Suprapubic skin (tissue), 4 donors: ENCODE results near the gene ELAPOR1. TPM values are rescaled to one million over a fixed set of nuclear protein-coding genes. Genes with fewer than 3 reads are reported as not detected.

Experiments
- DNase-seq, 2 donors: peaks; one replicate each; pipeline ENCODE4 v3.0.0-alpha.2; 2019; ENCODE audit warnings: low spot score in 2 of 2
- H3K27ac ChIP-seq: fragments of 200-600 bp; sonication (generic); one replicate; pipeline ENCODE4 v1.5.1; 2019
- H3K27me3 ChIP-seq: fragments of 200-600 bp; sonication (generic); one replicate; pipeline ENCODE4 v1.5.1; 2019
- H3K36me3 ChIP-seq: fragments of 200-600 bp; sonication (generic); one replicate; pipeline ENCODE4 v1.5.1; 2019
- H3K4me1 ChIP-seq: fragments of 200-600 bp; sonication (generic); one replicate; pipeline ENCODE4 v1.5.1; 2019
- H3K4me3 ChIP-seq: fragments of 200-600 bp; sonication (generic); one replicate; pipeline ENCODE4 v1.5.1; 2019; ENCODE audit warnings: mild to moderate bottlenecking
- H3K9me3 ChIP-seq: fragments of 200-600 bp; sonication (generic); one replicate; pipeline ENCODE4 v1.5.1; 2019
- CTCF ChIP-seq, 2 donors: fragments of 200-600 bp in 1 of 2; fragments of 450-650 bp in 1 of 2; sonication (generic) in 1 of 2; IDR thresholded peaks; one replicate each; pipeline ENCODE4 v1.5.1; 2016 to 2019; ENCODE audit warnings: antibody characterized with exemption in 2 of 2, mild to moderate bottlenecking in 1 of 2, moderate library complexity in 1 of 2
- EP300 ChIP-seq: sonication (generic); formaldehyde crosslinking; IDR thresholded peaks from one replicate; pipeline ENCODE4 v1.6.1; 2017; ENCODE audit warnings: antibody characterized with exemption
- POLR2A ChIP-seq, 2 donors: fragments of 450-650 bp; IDR thresholded peaks; one replicate each; pipeline ENCODE4 v1.6.1; 2017; ENCODE audit warnings: antibody characterized with exemption in 2 of 2, mild to moderate bottlenecking in 2 of 2, moderate library complexity in 2 of 2
- POLR2AphosphoS5 ChIP-seq, 3 donors: sonication (generic); formaldehyde crosslinking; IDR thresholded peaks; one replicate each; pipeline ENCODE4 v1.6.1; 2017; ENCODE audit warnings: antibody characterized with exemption in 3 of 3
- WGBS: methylation state at CpG from one replicate; pipeline ENCODE4 v1.1.5; 2018; 5-methylcytosine and 5-hydroxymethylcytosine counted together
- total RNA-seq, 4 donors: library from RNA; depleted of rRNA; stranded (reverse); fragments of >200 nt; gene quantifications; one replicate each; pipeline ENCODE4 v1.1.0, GENCODE V29; 2016

The ELAPOR1 gene
- total RNA-seq, 4 donors from 2014 or later: 27.4 to 84.8 (median 46.7) TPM

DNA sequence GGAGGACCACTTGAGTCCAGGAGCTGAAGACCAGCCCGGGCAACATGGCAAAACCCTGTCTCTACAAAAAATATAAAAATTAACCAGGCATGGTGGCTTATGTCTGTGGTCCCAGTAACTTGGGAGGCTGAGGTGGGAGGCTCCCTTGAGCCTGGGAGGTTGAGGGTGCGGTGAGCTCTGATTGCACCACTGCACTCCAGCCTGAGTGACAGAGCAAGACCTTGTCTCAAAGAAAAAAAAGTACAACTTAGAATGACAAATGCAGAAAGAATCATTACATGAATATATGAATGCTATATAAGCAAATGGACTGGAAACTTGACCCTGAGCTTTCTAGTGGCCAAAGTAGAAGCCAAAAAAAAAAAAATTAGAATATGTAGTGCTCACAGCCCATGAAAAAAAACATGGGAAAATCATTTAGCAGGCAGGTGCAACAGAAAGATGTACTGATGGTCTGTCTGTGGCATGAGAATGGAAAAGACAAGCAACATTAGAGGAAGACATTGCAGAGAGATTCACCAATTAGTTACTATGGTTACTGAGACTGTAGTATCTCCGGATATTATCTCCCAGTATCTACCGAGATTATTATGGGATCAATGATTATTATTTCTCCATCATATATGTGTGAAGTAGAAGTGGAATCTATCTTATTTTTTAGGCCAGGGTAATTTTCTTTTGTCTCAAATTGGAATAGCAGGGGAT is 19.2 kb downstream of the ELAPOR1 start:
- H3K36me3 ChIP-seq: no peaks in the 10 kb centered on the region
- H3K4me1 ChIP-seq: peaks cover 9% of the 10 kb centered on the region
- TF ChIP-seq POLR2AphosphoS5 (IDR thresholded peaks at IDR 0.05) (no peak), EP300 (no peak)
- WGBS: 67% methylated on average over 4 of the region's 4 CpGs
- no peaks in the 10 kb centered on the region for H3K27me3 ChIP-seq
- no peak for DNase-seq
- H3K27ac ChIP-seq: no peak overlapping the region
- no peak overlapping the region for H3K4me3 ChIP-seq
- no peaks in the 10 kb centered on the region for H3K9me3 ChIP-seq

GRCh38 chr1:109133815-109134214 is 19.9 kb downstream of the ELAPOR1 start:
- Histone ChIP-seq H3K4me3 (no peak overlapping the region), H3K27me3 (no peaks in the 10 kb centered on the region), H3K36me3 (no peaks in the 10 kb centered on the region), H3K4me1 (peaks cover 9% of the 10 kb centered on the region), H3K27ac (no peak overlapping the region), H3K9me3 (no peaks in the 10 kb centered on the region)
- DNase-seq: no peak
- 31% methylated on average over 2 of the region's 2 CpGs for WGBS
- no peak for TF ChIP-seq POLR2AphosphoS5 (IDR thresholded peaks at IDR 0.05)
- no peak for TF ChIP-seq POLR2A (IDR thresholded peaks at IDR 0.05)
- no peak for TF ChIP-seq CTCF (IDR thresholded peaks at IDR 0.05)
- no peak for TF ChIP-seq EP300

DNA sequence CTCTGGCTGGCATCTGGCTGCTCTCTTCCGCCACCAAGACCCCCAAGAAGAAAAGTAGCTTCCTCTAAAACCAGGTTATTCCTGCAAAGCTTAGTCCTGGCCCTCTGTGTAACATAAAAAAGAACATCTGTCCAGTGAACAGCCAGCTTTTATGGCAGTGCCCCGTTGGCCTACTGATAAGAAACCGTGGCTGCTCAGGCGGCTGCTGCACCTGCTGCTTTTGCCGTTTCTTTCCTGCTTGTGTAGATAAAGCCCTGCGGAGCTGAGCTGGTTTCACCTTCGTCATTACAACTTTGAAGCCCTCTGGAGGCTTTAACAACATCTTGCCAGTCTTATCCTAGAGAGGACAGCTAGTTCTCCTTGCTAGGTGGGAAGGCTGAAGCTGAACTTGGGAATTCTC is 20.5 kb downstream of the ELAPOR1 start:
- WGBS: 70% methylated on average over 7 of the region's 7 CpGs
- no peak overlapping the region for H3K4me3 ChIP-seq
- no peaks in the 10 kb centered on the region for H3K9me3 ChIP-seq
- H3K4me1 ChIP-seq: peaks cover 9% of the 10 kb centered on the region
- TF ChIP-seq CTCF (IDR thresholded peaks at IDR 0.05) (no peak), POLR2A (IDR thresholded peaks at IDR 0.05) (no peak), EP300 (no peak), POLR2AphosphoS5 (IDR thresholded peaks at IDR 0.05) (no peak)
- H3K27me3 ChIP-seq: no peaks in the 10 kb centered on the region
- H3K27ac ChIP-seq: no peak overlapping the region
- no peak for DNase-seq
- H3K36me3 ChIP-seq: no peaks in the 10 kb centered on the region

GRCh38 chr1:109135940-109136339 is 22.0 kb downstream of the ELAPOR1 start:
- Histone ChIP-seq H3K9me3 (no peaks in the 10 kb centered on the region), H3K27me3 (no peaks in the 10 kb centered on the region), H3K36me3 (no peaks in the 10 kb centered on the region), H3K4me3 (no peak overlapping the region), H3K4me1 (peaks cover 9% of the 10 kb centered on the region), H3K27ac (no peak overlapping the region)
- no peak for TF ChIP-seq EP300
- no peak for TF ChIP-seq POLR2AphosphoS5 (IDR thresholded peaks at IDR 0.05)
- no peak for TF ChIP-seq POLR2A (IDR thresholded peaks at IDR 0.05)
- TF ChIP-seq CTCF (IDR thresholded peaks at IDR 0.05): no peak
- no peak for DNase-seq
- 96% methylated on average over 3 of the region's 3 CpGs for WGBS

GRCh38 chr1:109136766-109137165 is 22.9 kb downstream of the ELAPOR1 start:
- no peak overlapping the region for H3K27ac ChIP-seq
- WGBS: 88% methylated on average over 6 of the region's 6 CpGs

DNA sequence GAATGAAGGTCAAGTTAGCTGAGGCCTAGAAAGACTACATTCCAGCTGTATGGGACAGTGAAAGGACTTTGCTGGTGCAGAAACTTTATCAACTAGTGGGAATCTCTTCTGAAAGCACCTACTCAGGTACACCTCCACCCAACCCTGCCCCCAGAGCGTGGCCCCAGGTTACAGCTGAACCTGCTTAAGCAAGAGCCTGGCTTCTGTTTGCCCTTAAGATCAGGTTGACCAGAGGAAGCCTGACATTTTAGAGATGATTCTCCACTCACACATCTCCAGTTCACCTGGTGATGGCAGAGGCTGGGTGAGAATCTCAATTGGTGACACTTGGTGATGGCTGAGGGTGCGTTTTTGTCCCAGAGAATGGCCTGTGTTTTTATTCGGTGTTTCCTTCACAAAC is 24.0 kb downstream of the ELAPOR1 start:
- 100% methylated on average over 3 of the region's 3 CpGs for WGBS
- Histone ChIP-seq H3K36me3 (no peaks in the 10 kb centered on the region), H3K9me3 (no peaks in the 10 kb centered on the region), H3K4me3 (no peak overlapping the region), H3K27me3 (no peaks in the 10 kb centered on the region), H3K27ac (no peak overlapping the region), H3K4me1 (peaks cover 9% of the 10 kb centered on the region)
- TF ChIP-seq EP300: no peak
- no peak for TF ChIP-seq CTCF (IDR thresholded peaks at IDR 0.05)
- no peak for TF ChIP-seq POLR2A (IDR thresholded peaks at IDR 0.05)
- no peak for TF ChIP-seq POLR2AphosphoS5 (IDR thresholded peaks at IDR 0.05)
- DNase-seq: no peak

More at GRCh38 chr1:109136766-109137165, 22.9 kb downstream of the ELAPOR1 start:
- TF ChIP-seq POLR2A (IDR thresholded peaks at IDR 0.05) (no peak), POLR2AphosphoS5 (IDR thresholded peaks at IDR 0.05) (no peak), EP300 (no peak)
- DNase-seq: no peak
- Histone ChIP-seq H3K27me3 (no peaks in the 10 kb centered on the region), H3K9me3 (no peaks in the 10 kb centered on the region), H3K4me3 (no peak overlapping the region), H3K4me1 (peaks cover 9% of the 10 kb centered on the region), H3K36me3 (no peaks in the 10 kb centered on the region)
